ENCODE results near the gene ANKRD27.

- TF ChIP-seq RCOR1 (IDR thresholded peaks at IDR 0.05; ENCODE audit: low read length) (no peak), TAF1 (IDR thresholded peaks at IDR 0.05; ENCODE audit: borderline replicate concordance, low read depth, low read length) (no peak), REST (IDR thresholded peaks at IDR 0.05; ENCODE audit: low read depth, low read length) (no peak), CTCF (IDR thresholded peaks at IDR 0.05) (no peak), POLR2AphosphoS5 (IDR thresholded peaks at IDR 0.05; ENCODE audit: low read depth, low read length) (no peak), USF2 (IDR thresholded peaks at IDR 0.05; ENCODE audit: borderline replicate concordance, low read depth, low read length) (no peak), TCF12 (IDR thresholded peaks at IDR 0.05) (no peak), RAD21 (IDR thresholded peaks at IDR 0.05; ENCODE audit: low read length) (no peak), YY1 (IDR thresholded peaks at IDR 0.05; ENCODE audit: low read depth) (no peak), FOSL2 (IDR thresholded peaks at IDR 0.05; ENCODE audit: borderline replicate concordance, low read depth) (no peak)
Observed at GRCh38 chr19:32619051-32619685, 55.8 kb downstream of the ANKRD27 start.

Data from SK-N-SH (cell line).